Neuronal stem cell (in vitro differentiated cells): ENCODE data around the gene PRR7.

ENCODE experiments used
- DNase-seq: peaks from one replicate; pipeline ENCODE4 v3.0.0-alpha.2; 2013; ENCODE audit warnings: low spot score
- H2AFZ ChIP-seq: one replicate; pipeline ENCODE4 v1.6.1; 2013; ENCODE audit warnings: mild to moderate bottlenecking, low read length, inconsistent platforms
- H2AK5ac ChIP-seq: 2 replicates; pipeline ENCODE4 v1.6.1; 2013; ENCODE audit warnings: low read depth, mild to moderate bottlenecking, inconsistent platforms, low read length, moderate library complexity, mixed read lengths
- H2BK120ac ChIP-seq: 2 replicates; pipeline ENCODE4 v1.6.1; 2013; ENCODE audit warnings: low read depth, mild to moderate bottlenecking, inconsistent platforms, low read length, moderate library complexity, mixed read lengths
- H2BK12ac ChIP-seq: one replicate; pipeline ENCODE4 v1.6.1; 2013; ENCODE audit warnings: low read length, inconsistent platforms
- H2BK15ac ChIP-seq: 2 replicates; pipeline ENCODE4 v1.6.1; 2013; ENCODE audit warnings: mild to moderate bottlenecking, low read length, inconsistent platforms, mixed read lengths
- H2BK5ac ChIP-seq: one replicate; pipeline ENCODE4 v1.6.1; 2013; ENCODE audit warnings: inconsistent platforms, mild to moderate bottlenecking, low read length, moderate library complexity
- H3K14ac ChIP-seq: one replicate; pipeline ENCODE4 v1.6.1; 2013; ENCODE audit warnings: low read length, inconsistent platforms
- H3K18ac ChIP-seq: 2 replicates; pipeline ENCODE4 v1.6.1; 2013; ENCODE audit warnings: low read length, inconsistent platforms
- H3K23ac ChIP-seq: 2 replicates; pipeline ENCODE4 v1.6.1; 2013; ENCODE audit warnings: low read depth, mild to moderate bottlenecking, mixed read lengths, low read length, inconsistent platforms; ENCODE audit not compliant: poor library complexity
- H3K27ac ChIP-seq: replicated peaks from 3 replicates; pipeline ENCODE4 v1.5.1; 2013; ENCODE audit warnings: low read length, inconsistent platforms
- H3K27me3 ChIP-seq, 3 experiments: 2 replicates each; pipeline ENCODE4 v1.6.1; 2013; ENCODE audit warnings: low read length in 3 of 3, mild to moderate bottlenecking in 2 of 3, inconsistent platforms in 1 of 3, low read depth in 1 of 3, mixed read lengths in 1 of 3, moderate library complexity in 1 of 3; ENCODE audit not compliant: control insufficient read depth in 3 of 3, insufficient read depth in 3 of 3
- H3K36me3 ChIP-seq, 2 donors: replicated peaks in 1 of 2; 2 replicates each; pipeline ENCODE4 v1.6.1; 2013; ENCODE audit warnings: low read length in 2 of 2; ENCODE audit not compliant: control insufficient read depth in 2 of 2, insufficient read depth in 2 of 2
- H3K4ac ChIP-seq: 2 replicates; pipeline ENCODE4 v1.6.1; 2013; ENCODE audit warnings: inconsistent platforms, mild to moderate bottlenecking, low read length, moderate library complexity
- H3K4me1 ChIP-seq, 2 donors: 1 replicate in 1 of 2; 2 replicates in 1 of 2; pipeline ENCODE4 v1.6.1; 2013; ENCODE audit warnings: low read length in 2 of 2, low read depth in 1 of 2; ENCODE audit not compliant: control insufficient read depth in 2 of 2, insufficient read depth in 1 of 2
- H3K4me2 ChIP-seq: one replicate; pipeline ENCODE4 v1.6.1; 2013; ENCODE audit warnings: mild to moderate bottlenecking, low read length, inconsistent platforms; ENCODE audit not compliant: insufficient read depth, poor library complexity, severe bottlenecking
- H3K4me3 ChIP-seq, 2 donors: 2 replicates each; pipeline ENCODE4 v1.5.1; 2013; ENCODE audit warnings: low read length in 2 of 2, mild to moderate bottlenecking in 2 of 2, inconsistent platforms in 1 of 2, moderate library complexity in 1 of 2
- H3K79me1 ChIP-seq: one replicate; pipeline ENCODE4 v1.6.1; 2013; ENCODE audit warnings: low read depth, mild to moderate bottlenecking, inconsistent platforms, low read length, moderate library complexity
- H3K9ac ChIP-seq: one replicate; pipeline ENCODE4 v1.6.1; 2013; ENCODE audit warnings: mild to moderate bottlenecking, low read depth, low read length, inconsistent platforms; ENCODE audit not compliant: poor library complexity
- H3K9me3 ChIP-seq, 2 donors: replicated peaks in 1 of 2; 2 replicates each; pipeline versions ENCODE3 to v1.6.1; 2013; ENCODE audit warnings: low read length in 2 of 2, mild to moderate bottlenecking in 2 of 2, inconsistent platforms in 1 of 2, low read depth in 1 of 2, mixed read lengths in 1 of 2, moderate library complexity in 1 of 2; ENCODE audit not compliant: control insufficient read depth in 2 of 2, insufficient read depth in 1 of 2
- H4K8ac ChIP-seq: one replicate; pipeline ENCODE4 v1.6.1; 2013; ENCODE audit warnings: low read depth, mild to moderate bottlenecking, inconsistent platforms, low read length, moderate library complexity
- H4K91ac ChIP-seq: one replicate; pipeline ENCODE4 v1.6.1; 2013; ENCODE audit warnings: low read length, low read depth, mild to moderate bottlenecking, inconsistent platforms; ENCODE audit not compliant: poor library complexity
- WGBS, 2 donors: extraction: QIAGEN DNeasy Blood & Tissue Kit; methylation state at CpG; one replicate each; pipeline ENCODE4 v1.1.7; 2013; ENCODE audit warnings: missing lambda C conversion rate in 2 of 2, mixed read lengths in 1 of 2; ENCODE audit not compliant: insufficient read length in 2 of 2, insufficient replicate concordance in 1 of 2; ENCODE audit errors: extremely low coverage in 2 of 2; 5-methylcytosine and 5-hydroxymethylcytosine counted together

Gene PRR7

DNA sequence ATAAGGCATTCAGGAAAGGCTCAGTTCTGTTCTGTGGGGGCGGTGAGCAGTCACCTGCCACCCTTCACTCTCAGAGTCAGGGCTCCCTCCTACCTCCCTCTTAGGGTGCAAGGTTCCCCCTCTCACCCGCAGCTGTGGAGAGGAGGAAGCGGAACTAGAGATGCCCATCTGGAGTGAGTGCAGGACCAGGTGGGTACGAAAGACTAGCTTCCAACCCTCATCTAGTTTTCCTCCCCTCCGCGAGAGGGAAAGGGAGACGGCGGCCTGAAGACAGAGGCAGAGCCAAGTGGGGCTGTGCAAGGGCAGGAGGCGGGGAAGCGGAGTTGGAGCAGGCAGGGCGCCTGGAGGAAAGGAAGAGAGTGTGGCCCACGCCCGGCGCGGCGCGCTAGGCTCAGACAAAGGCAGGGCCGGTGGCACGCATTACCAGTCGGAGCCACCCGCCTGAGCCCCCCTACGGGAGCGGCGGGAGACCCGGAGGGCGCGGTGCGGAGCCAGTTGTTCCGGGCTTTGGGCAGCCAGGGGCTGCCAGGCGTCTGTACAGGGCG lies 7.3 kb downstream of the PRR7 start:
- H2AFZ ChIP-seq, result no peak overlapping the region
- peak overlapping the region; percentile 87 for H3K14ac ChIP-seq
- peak overlapping the region; percentile 59 for H2BK5ac ChIP-seq
- DNase-seq, result no peak
- WGBS, 2 donors, result no CpG with 5 or more reads among the region's 31 CpGs
- H2BK12ac ChIP-seq, result peak overlapping the region; percentile 82
- H3K27me3 ChIP-seq, result peaks cover 0 to 2% (median 0%) of the 10 kb centered on the region in 3 experiments
- peak overlapping the region; percentile 100 for H3K23ac ChIP-seq
- H3K79me1 ChIP-seq, result peaks cover 11% of the 10 kb centered on the region
- peak overlapping the region; percentile 38 for H4K91ac ChIP-seq
- peak overlapping the region; percentile 93 for H3K9ac ChIP-seq
- peak overlapping the region in 1 of 2 donors; percentile 77 for H3K4me3 ChIP-seq
- peak overlapping the region; percentile 94 for H3K18ac ChIP-seq
- H2BK120ac ChIP-seq, result peak overlapping the region; percentile 10
- peak overlapping the region; percentile 56 for H3K4ac ChIP-seq
- H2AK5ac ChIP-seq, result peak overlapping the region; percentile 98
- H3K36me3 ChIP-seq, result peaks cover 21 to 63% of the 10 kb centered on the region in 2 donors
- H4K8ac ChIP-seq, result no peak overlapping the region
- H2BK15ac ChIP-seq, result peak overlapping the region; percentile 93
- peak overlapping the region; percentile 93 for H3K4me2 ChIP-seq
- peak overlapping the region; percentile 53 for H3K27ac ChIP-seq
- H3K4me1 ChIP-seq, result peaks cover 26 to 27% of the 10 kb centered on the region in 2 donors
- no peaks in the 10 kb centered on the region for H3K9me3 ChIP-seq

DNA sequence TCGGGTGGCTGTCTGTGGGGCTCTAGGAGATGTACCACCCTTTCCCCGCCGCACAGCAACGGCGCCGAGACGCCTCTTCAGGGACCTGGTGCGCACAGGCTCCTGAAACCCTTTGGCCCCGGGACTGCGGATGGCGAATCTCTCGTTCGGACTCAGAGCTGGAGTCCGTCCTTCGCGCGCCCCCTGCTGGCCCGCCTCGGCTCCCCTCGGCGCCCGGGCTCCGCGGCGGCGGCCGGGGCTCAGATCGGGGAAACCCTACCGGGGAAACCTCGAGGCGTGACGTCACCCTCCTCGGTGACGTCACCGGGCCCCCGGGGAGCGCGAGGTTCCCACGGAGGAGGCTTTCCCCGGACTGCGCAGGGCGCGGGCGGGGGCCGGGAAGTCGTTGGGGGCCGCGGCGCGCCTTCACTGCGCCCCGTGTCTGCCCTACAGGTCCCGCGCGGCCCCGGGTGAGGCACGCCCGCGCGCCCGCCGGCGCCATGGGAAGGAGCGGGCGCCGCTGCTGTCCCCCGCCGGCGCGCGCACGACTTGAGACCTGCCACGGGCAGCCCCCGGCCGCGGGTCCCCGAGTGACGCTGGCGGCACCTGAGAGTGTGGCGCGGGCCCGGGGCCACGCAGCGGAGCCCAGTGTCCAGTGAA lies 7.9 kb downstream of the PRR7 start:
- Histone ChIP-seq H2AFZ (no peak overlapping the region), H3K18ac (peak overlapping the region; percentile 99), H3K27me3 (peaks cover 0 to 2% (median 0%) of the 10 kb centered on the region in 3 experiments), H4K91ac (peak overlapping the region; percentile 82), H3K9me3 (no peaks in the 10 kb centered on the region), H3K9ac (peak overlapping the region; percentile 99), H3K36me3 (peaks cover 24 to 69% of the 10 kb centered on the region in 2 donors), H2BK5ac (peak overlapping the region; percentile 91), H3K27ac (peak overlapping the region; percentile 92), H3K14ac (peak overlapping the region; percentile 97), H3K4ac (peak overlapping the region; percentile 86), H3K4me3 (peak overlapping the region in 1 of 2 donors; percentile 85), H3K79me1 (peaks cover 13% of the 10 kb centered on the region), H3K23ac (peak overlapping the region; percentile 100), H2AK5ac (peak overlapping the region; percentile 98), H2BK15ac (peak overlapping the region; percentile 93), H2BK12ac (peak overlapping the region; percentile 100), H2BK120ac (peak overlapping the region; percentile 10), H3K4me2 (peak overlapping the region; percentile 98), H4K8ac (peak overlapping the region; percentile 78), H3K4me1 (peaks cover 24 to 25% of the 10 kb centered on the region in 2 donors)
- DNase-seq, result peak; percentile 92
- WGBS, 2 donors, result no CpG with 5 or more reads among the region's 84 CpGs

DNA sequence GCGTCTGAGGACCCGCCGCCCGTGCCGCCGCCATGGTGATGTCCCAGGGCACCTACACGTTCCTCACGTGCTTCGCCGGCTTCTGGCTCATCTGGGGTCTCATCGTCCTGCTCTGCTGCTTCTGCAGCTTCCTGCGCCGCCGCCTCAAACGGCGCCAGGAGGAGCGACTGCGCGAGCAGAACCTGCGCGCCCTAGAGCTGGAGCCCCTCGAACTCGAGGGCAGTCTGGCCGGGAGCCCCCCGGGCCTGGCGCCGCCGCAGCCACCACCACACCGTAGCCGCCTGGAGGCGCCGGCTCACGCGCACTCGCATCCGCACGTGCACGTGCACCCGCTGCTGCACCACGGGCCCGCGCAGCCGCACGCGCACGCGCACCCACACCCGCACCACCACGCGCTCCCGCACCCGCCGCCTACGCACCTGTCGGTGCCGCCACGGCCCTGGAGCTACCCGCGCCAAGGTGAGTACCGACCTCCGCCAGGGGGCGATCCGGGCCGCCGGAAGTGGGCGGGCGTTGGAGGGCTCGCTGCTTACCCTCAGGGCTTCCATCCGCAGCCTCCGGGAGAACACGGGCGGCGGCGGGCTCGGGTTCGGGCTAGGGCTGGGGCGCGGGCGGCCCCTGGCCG lies 8.5 kb downstream of the PRR7 start:
- Histone ChIP-seq H3K4ac (peak overlapping the region; percentile 86), H3K4me2 (peak overlapping the region; percentile 98), H2BK15ac (peak overlapping the region; percentile 93), H2AK5ac (peak overlapping the region; percentile 98), H4K91ac (peak overlapping the region; percentile 82), H2BK120ac (peak overlapping the region; percentile 94), H3K4me3 (peak overlapping the region in 1 of 2 donors; percentile 85), H3K9me3 (peaks cover 0 to 2% of the 10 kb centered on the region in 2 donors), H3K27ac (peak overlapping the region; percentile 92), H2BK12ac (peak overlapping the region; percentile 100), H3K14ac (peak overlapping the region; percentile 98), H3K36me3 (peaks cover 31 to 75% of the 10 kb centered on the region in 2 donors), H4K8ac (peak overlapping the region; percentile 78), H3K9ac (peak overlapping the region; percentile 99), H2BK5ac (peak overlapping the region; percentile 91), H3K27me3 (peaks cover 0 to 2% (median 0%) of the 10 kb centered on the region in 3 experiments), H3K4me1 (peaks cover 19 to 21% of the 10 kb centered on the region in 2 donors), H3K23ac (peak overlapping the region; percentile 100), H3K18ac (peak overlapping the region; percentile 99), H3K79me1 (peaks cover 13% of the 10 kb centered on the region), H2AFZ (no peak overlapping the region)
- peak; percentile 87 for DNase-seq
- no CpG with 5 or more reads among the region's 80 CpGs for WGBS, 2 donors
